ENCODE results near the gene CTPS2. TPM values are rescaled to one million over a fixed set of nuclear protein-coding genes. Genes with fewer than 3 reads are reported as not detected.

Gene CTPS2
- total RNA-seq, 1 experiment from 2014 or later = 9.6 TPM

GRCh38 chrX:16662402-16662801, 50.1 kb downstream of the CTPS2 start:
- no peaks in the 10 kb centered on the region for H4K20me1 ChIP-seq (ENCODE audit: insufficient read depth)
- ATAC-seq (no peak), DNase-seq (ENCODE audit: low read depth, low spot score) (no peak)
- no peaks in the 10 kb centered on the region for H3K36me3 ChIP-seq (ENCODE audit: control insufficient read depth in 1 of 2, insufficient read depth in 2 of 2, low read length in 2 of 2)
- H3K9ac ChIP-seq (ENCODE audit: low read length) = no peak overlapping the region
- H3K4me1 ChIP-seq (ENCODE audit: control insufficient read depth in 1 of 2, insufficient read depth in 2 of 2, low read length in 2 of 2) = peaks cover 0 to 6% of the 10 kb centered on the region in 2 experiments; a peak in 1 of 4 replicates
- H3K27me3 ChIP-seq (ENCODE audit: insufficient read depth, low read length) = no peaks in the 10 kb centered on the region
- no peak overlapping the region for H2AFZ ChIP-seq (ENCODE audit: low read depth, low read length, poor library complexity, severe bottlenecking)
- POLR2A ChIA-PET = no interaction called here
- no peak overlapping the region for H3K4me2 ChIP-seq (ENCODE audit: low read length)
- H3K79me2 ChIP-seq (ENCODE audit: insufficient read depth, low read length) = no peaks in the 10 kb centered on the region
- H3K27ac ChIP-seq (ENCODE audit: low read depth, low read length) = no peak overlapping the region
- RAD21 ChIA-PET (ENCODE audit: low non-redundant PET in 1 of 2, low total read pairs in 2 of 2, uncharacterized antibody in 2 of 2, unreplicated experiment in 2 of 2) = no interaction called here
- H3K4me3 ChIP-seq (replicated peaks in 1 of 2; ENCODE audit: low read depth in 1 of 2, low read length in 2 of 2) = no peak overlapping the region
- no peaks in the 10 kb centered on the region for H3K9me3 ChIP-seq (ENCODE audit: control insufficient read depth in 1 of 2, insufficient read depth in 1 of 2, low read depth in 1 of 2, low read length in 2 of 2)
- H3K9me2 ChIP-seq (ENCODE audit: insufficient read depth) = no peaks in the 10 kb centered on the region
- intact Hi-C loops (cut with micrococcal nuclease) = no loop called here
- CTCF ChIA-PET = no interaction called here
- no peak for TF ChIP-seq EGR1 (IDR thresholded peaks at IDR 0.05; ENCODE audit: low read depth)
- no peak for TF ChIP-seq POLR2AphosphoS5 (IDR thresholded peaks at IDR 0.05; ENCODE audit: low read depth, low read length)
- TF ChIP-seq ZFX (IDR thresholded peaks at IDR 0.05) = no peak
- TF ChIP-seq SIN3A (IDR thresholded peaks at IDR 0.05; ENCODE audit: low read depth) = no peak
- TF ChIP-seq POLR2A (IDR thresholded peaks at IDR 0.05; ENCODE audit: borderline replicate concordance, extremely low read depth, insufficient read depth, insufficient read length) = no peak
- no peak for TF ChIP-seq JUND (IDR thresholded peaks at IDR 0.05)
- no peak for TF ChIP-seq SRF (IDR thresholded peaks at IDR 0.05; ENCODE audit: low read depth)
- no peak for TF ChIP-seq TCF7L2 (IDR thresholded peaks at IDR 0.05; ENCODE audit: borderline replicate concordance, extremely low read depth, insufficient read depth, insufficient read length)
- TF ChIP-seq YY1 (IDR thresholded peaks at IDR 0.05; ENCODE audit: extremely low read depth, insufficient replicate concordance, low read depth, low read length) = no peak
- TF ChIP-seq FOSL1 (IDR thresholded peaks at IDR 0.05; ENCODE audit: low read depth) = no peak
- TF ChIP-seq EZH2 (IDR thresholded peaks at IDR 0.05) = no peak
- no peak for TF ChIP-seq EZH2phosphoT487 (IDR thresholded peaks at IDR 0.05; ENCODE audit: borderline replicate concordance)
- no peak for TF ChIP-seq CTCF (IDR thresholded peaks at IDR 0.05 in 2 of 3, conservative IDR thresholded peaks at IDR 0.05 in 1 of 3; ENCODE audit: borderline replicate concordance in 1 of 3, insufficient read depth in 1 of 3, low read depth in 2 of 3, low read length in 2 of 3)
- TF ChIP-seq CEBPB (IDR thresholded peaks at IDR 0.05; ENCODE audit: low read depth) = no peak
- no peak for TF ChIP-seq RAD21 (IDR thresholded peaks at IDR 0.05; ENCODE audit: low read depth)
- TF ChIP-seq ZNF274 (IDR thresholded peaks at IDR 0.05; ENCODE audit: low read depth, low read length) = no peak
- no TSS peak for BruUV-seq (replicated peaks)

Measured in HCT116 (cell line).